Ovary (tissue), 3 donors: ENCODE measurements around the gene SMIM8.

Source experiments
- CTCF ChIP-seq, 3 donors: fragments of 450-650 bp in 2 of 3; fragments of 200-600 bp in 1 of 3; IDR thresholded peaks; one replicate each; pipeline versions ENCODE4 v1.5.1 to v1.8.0; 2016 to 2022; ENCODE audit warnings: antibody characterized with exemption in 3 of 3, mild to moderate bottlenecking in 1 of 3
- EP300 ChIP-seq: sonication (generic); formaldehyde crosslinking; IDR thresholded peaks from one replicate; pipeline ENCODE4 v1.6.1; 2017; ENCODE audit warnings: antibody characterized with exemption
- POLR2A ChIP-seq: fragments of 450-650 bp; IDR thresholded peaks from one replicate; pipeline ENCODE4 v1.6.1; 2017; ENCODE audit warnings: antibody characterized with exemption, mild to moderate bottlenecking, moderate library complexity
- donor health status: DM: no; HTN: no; CAD: no.

DNA sequence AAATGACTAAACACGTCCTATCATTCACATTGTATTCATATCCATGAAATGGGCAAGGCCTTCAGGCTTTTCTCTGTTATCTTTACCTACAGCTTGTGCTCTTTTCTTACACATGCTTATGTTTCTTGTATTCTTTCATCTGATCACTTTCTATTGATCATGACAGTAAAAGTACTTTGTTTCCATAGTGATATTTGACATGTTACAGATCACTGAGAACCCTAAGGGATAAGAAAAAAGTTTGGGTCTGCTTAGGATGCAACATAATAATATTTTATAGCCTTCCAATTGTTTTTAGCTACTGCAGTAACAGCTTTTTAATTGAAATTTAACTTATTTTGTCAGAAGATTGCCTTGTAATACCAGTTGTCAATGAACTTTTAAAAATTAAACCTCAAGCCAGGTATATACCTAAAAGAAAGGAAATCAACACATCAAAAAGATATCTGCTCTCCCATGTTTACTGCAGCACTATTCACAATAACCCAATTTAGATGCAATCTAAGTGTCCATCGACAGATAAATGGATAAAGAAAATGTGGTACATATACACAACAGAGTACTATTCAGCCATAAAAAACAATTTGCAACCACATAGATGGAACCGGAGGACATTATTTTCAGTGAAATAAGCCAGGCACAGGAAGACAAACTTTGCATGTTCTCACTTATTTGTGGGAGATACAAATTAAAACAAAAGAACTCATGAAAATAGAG is 3.0 kb upstream of the SMIM8 start:
- TF ChIP-seq POLR2A (no peak), CTCF (IDR thresholded peaks at IDR 0.05) (no peak), EP300 (no peak)
